Stimulated activated CD8-positive, alpha-beta memory T cell treated with anti-CD3 and anti-CD28 coated beads, Interleukin-15, amount 100 ng/mL, for 4 hours (primary cell): ENCODE measurements around the gene VIPR1.

Experiments used
- DNase-seq, 2 donors: peaks; one replicate each; pipeline ENCODE4 v3.0.0-alpha.2; 2020; ENCODE audit warnings: low read depth in 2 of 2

VIPR1 gene

GRCh38 chr3:42493798-42494151, 8.7 kb upstream of the VIPR1 start:
- no peak for DNase-seq

GRCh38 chr3:42495393-42495792, 7.0 kb upstream of the VIPR1 start:
- DNase-seq: no peak

GRCh38 chr3:42497009-42497731, 5.3 kb upstream of the VIPR1 start:
- no peak for DNase-seq

- DNase-seq: no peak
Measured at GRCh38 chr3:42498034-42498433, 4.4 kb upstream of the VIPR1 start.

GRCh38 chr3:42498791-42499477, 3.5 kb upstream of the VIPR1 start:
- DNase-seq: no peak

GRCh38 chr3:42499478-42499871, 3.0 kb upstream of the VIPR1 start:
- no peak for DNase-seq

GRCh38 chr3:42500091-42500490, 2.4 kb upstream of the VIPR1 start:
- DNase-seq: no peak

GRCh38 chr3:42500909-42501308, 1.5 kb upstream of the VIPR1 start:
- no peak for DNase-seq

- DNase-seq: no peak
Measured at GRCh38 chr3:42501321-42501680, 1.1 kb upstream of the VIPR1 start.

- peak; percentile 31 to 33 for DNase-seq
Measured at GRCh38 chr3:42501681-42502428, 588 bp upstream of the VIPR1 start.

GRCh38 chr3:42503251-42503924, 945 bp downstream of the VIPR1 start:
- no peak for DNase-seq

- DNase-seq: no peak
Measured at GRCh38 chr3:42503957-42504333, 1.5 kb downstream of the VIPR1 start.

- DNase-seq: no peak
Measured at GRCh38 chr3:42504334-42505127, 2.1 kb downstream of the VIPR1 start.

- no peak for DNase-seq
Measured at GRCh38 chr3:42505128-42505848, 2.8 kb downstream of the VIPR1 start.

- no peak for DNase-seq
Measured at GRCh38 chr3:42505849-42506410, 3.5 kb downstream of the VIPR1 start.

GRCh38 chr3:42507252-42507651, 4.8 kb downstream of the VIPR1 start:
- no peak for DNase-seq

GRCh38 chr3:42507761-42508335, 5.4 kb downstream of the VIPR1 start:
- no peak for DNase-seq

- DNase-seq: no peak
Measured at GRCh38 chr3:42508562-42508961, 6.1 kb downstream of the VIPR1 start.

GRCh38 chr3:42509111-42509510, 6.7 kb downstream of the VIPR1 start:
- no peak for DNase-seq

GRCh38 chr3:42510325-42510724, 7.9 kb downstream of the VIPR1 start:
- no peak for DNase-seq
